GM10847 (cell line): ENCODE data around the gene RAD51B.

Experiments
- POLR2A ChIP-seq: IDR thresholded peaks from 2 replicates; pipeline ENCODE4 v1.6.1; 2011; ENCODE audit not compliant: insufficient read length; ENCODE audit errors: extremely low read depth

The RAD51B gene

GRCh38 chr14:68593806-68594536 lies 774.4 kb downstream of the RAD51B start:
- no peak for TF ChIP-seq POLR2A

GRCh38 chr14:68594737-68595380 lies 775.3 kb downstream of the RAD51B start:
- TF ChIP-seq POLR2A = no peak

- TF ChIP-seq POLR2A = no peak
Measured at GRCh38 chr14:68596211-68596610, 776.6 kb downstream of the RAD51B start.

- no peak for TF ChIP-seq POLR2A
Measured at GRCh38 chr14:68596701-68597100, 777.1 kb downstream of the RAD51B start.

- TF ChIP-seq POLR2A = no peak
Measured at GRCh38 chr14:68598089-68598488, 778.5 kb downstream of the RAD51B start.

- TF ChIP-seq POLR2A = no peak
Measured at GRCh38 chr14:68598621-68599447, 779.3 kb downstream of the RAD51B start.

GRCh38 chr14:68599896-68600610 lies 780.5 kb downstream of the RAD51B start:
- TF ChIP-seq POLR2A = no peak

- no peak for TF ChIP-seq POLR2A
Measured at GRCh38 chr14:68602507-68602906, 782.9 kb downstream of the RAD51B start.

GRCh38 chr14:68603533-68604360 lies 784.2 kb downstream of the RAD51B start:
- no peak for TF ChIP-seq POLR2A

- TF ChIP-seq POLR2A = no peak
Measured at GRCh38 chr14:68604361-68604730, 784.8 kb downstream of the RAD51B start.

- TF ChIP-seq POLR2A = no peak
Measured at GRCh38 chr14:68604822-68605221, 785.2 kb downstream of the RAD51B start.

- TF ChIP-seq POLR2A = no peak
Measured at GRCh38 chr14:68606176-68606575, 786.6 kb downstream of the RAD51B start.

- TF ChIP-seq POLR2A = no peak
Measured at GRCh38 chr14:68606644-68607043, 787.1 kb downstream of the RAD51B start.

GRCh38 chr14:68607081-68607866 lies 787.7 kb downstream of the RAD51B start:
- no peak for TF ChIP-seq POLR2A
